Pancreas (tissue), 10 donors: ENCODE measurements around the gene AK8. TPM values are rescaled to one million over a fixed set of nuclear protein-coding genes. Genes with fewer than 3 reads are reported as not detected.

ENCODE experiments used
- ATAC-seq, 4 donors: fragments of 200-7000 bp; cut with Tn5 transposase; one replicate each; pipeline versions ENCODE4 v1.8.0 to v1.9.1; 2020; ENCODE audit warnings: mild to moderate bottlenecking in 4 of 4, moderate library complexity in 4 of 4
- DNase-seq, 6 donors: peaks; one replicate each; pipeline ENCODE4 v3.0.0-alpha.2; 2020
- FAIRE-seq: peaks from 2 replicates; lab custom pipeline; 2012; peaks lifted over from hg19 to GRCh38; lab: Jason Lieb, UNC
- H3K27ac ChIP-seq, 4 donors: fragments of 200-600 bp; sonication (generic); 1 replicate in 3 of 4; 2 replicates in 1 of 4; pipeline versions ENCODE4 v1.5.0 to v1.8.0; 2020
- H3K27me3 ChIP-seq, 4 donors: fragments of 200-600 bp; one replicate each; pipeline ENCODE4 v1.8.0; 2021
- H3K36me3 ChIP-seq, 3 donors: fragments of 200-600 bp; sonication (generic) in 1 of 3; one replicate each; pipeline versions ENCODE4 v1.5.0 to v1.8.0; 2020 to 2021
- H3K4me1 ChIP-seq, 3 donors: fragments of 200-600 bp; one replicate each; pipeline ENCODE4 v1.8.0; 2021
- H3K4me3 ChIP-seq, 4 donors: fragments of 200-600 bp; sonication (generic) in 2 of 4; one replicate each; pipeline versions ENCODE4 v1.5.0 to v1.8.0; 2020 to 2021
- H3K9me3 ChIP-seq, 4 donors: fragments of 200-600 bp; one replicate each; pipeline ENCODE4 v1.8.0; 2021
- WGBS, 2 donors: extraction: QIAGEN DNeasy Blood & Tissue Kit; methylation state at CpG; one replicate each; pipeline ENCODE4 v1.1.7; 2013; 5-methylcytosine and 5-hydroxymethylcytosine counted together
- intact Hi-C, 3 donors: fragments of 100-400 bp; cut with DNase I; formaldehyde crosslinking; loops; one replicate each; pipeline versions ENCODE4 v1.11.1 to v1.14.2; 2022
- polyA plus RNA-seq, 2 donors: library from polyadenylated mRNA; stranded (reverse); fragments of 200-250 nt; gene quantifications; one replicate each; pipeline ENCODE4 v1.2.3, GENCODE V29; 2013
- total RNA-seq, 6 donors: library from RNA; stranded (reverse); fragmentation: NEBNext Ultra II Directional in 4 of 6; extraction: Animal tissue kit (Norgen Biotek cat#: 25700) in 4 of 6; gene quantifications; one replicate each; pipeline versions ENCODE4 v1.2.1 to v1.2.4, GENCODE V29; 2021 to 2023
- TF ChIP-seq, protein P1 (sequence below), 4 donors: fragments of 200-600 bp; sonication (generic) in 3 of 4; IDR thresholded peaks; one replicate each; pipeline versions ENCODE4 v1.5.0 to v1.8.0; 2021; ENCODE audit warnings: antibody characterized with exemption in 4 of 4
- donor health status: healthy with polysubstance abuse.
- donor health status: DM: no; HTN: no; CAD: no; lungs with moderate emphysema.
- donor health status: DM: no; HTN: no; CAD: no.
- donor health status: control.
- donor health status: control.
- donor health status: Bipolar disorder and iron deficiency.
- donor health status: DM: yes; HTN: yes; CAD: no.
- donor health status: DM: no; HTN: no; CAD: no.
- donor health status: DM: no; HTN: no; CAD: no.
- donor health status: DM: yes; HTN: yes; CAD: no.

AK8 gene
- total and polyA plus RNA-seq, 8 donors, result 0.19 to 1.0 (median 0.67) TPM

DNA sequence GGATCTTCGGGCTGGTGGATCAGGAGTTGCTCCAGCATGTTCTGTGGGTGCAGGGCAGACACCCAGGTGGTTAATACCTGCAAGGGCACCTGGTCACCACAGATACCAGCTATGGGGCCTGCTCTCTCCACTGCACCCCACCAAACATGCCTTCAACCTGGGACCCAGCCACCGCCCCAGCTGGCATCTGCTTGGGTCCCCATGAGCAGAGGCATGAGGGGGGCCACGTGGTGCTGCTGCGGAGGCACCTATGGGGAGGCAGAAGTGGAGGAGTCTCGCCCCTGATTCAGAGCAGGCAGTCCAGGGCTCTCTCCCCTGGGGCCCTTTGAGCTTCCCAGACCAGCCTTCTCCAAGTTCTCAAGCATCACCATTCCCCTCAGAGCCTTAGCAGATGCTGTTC is 2.9 kb downstream of the AK8 start:
- no peaks in the 10 kb centered on the region for H3K27me3 ChIP-seq
- H3K36me3 ChIP-seq, result no peaks in the 10 kb centered on the region
- TF ChIP-seq, protein P1, sequence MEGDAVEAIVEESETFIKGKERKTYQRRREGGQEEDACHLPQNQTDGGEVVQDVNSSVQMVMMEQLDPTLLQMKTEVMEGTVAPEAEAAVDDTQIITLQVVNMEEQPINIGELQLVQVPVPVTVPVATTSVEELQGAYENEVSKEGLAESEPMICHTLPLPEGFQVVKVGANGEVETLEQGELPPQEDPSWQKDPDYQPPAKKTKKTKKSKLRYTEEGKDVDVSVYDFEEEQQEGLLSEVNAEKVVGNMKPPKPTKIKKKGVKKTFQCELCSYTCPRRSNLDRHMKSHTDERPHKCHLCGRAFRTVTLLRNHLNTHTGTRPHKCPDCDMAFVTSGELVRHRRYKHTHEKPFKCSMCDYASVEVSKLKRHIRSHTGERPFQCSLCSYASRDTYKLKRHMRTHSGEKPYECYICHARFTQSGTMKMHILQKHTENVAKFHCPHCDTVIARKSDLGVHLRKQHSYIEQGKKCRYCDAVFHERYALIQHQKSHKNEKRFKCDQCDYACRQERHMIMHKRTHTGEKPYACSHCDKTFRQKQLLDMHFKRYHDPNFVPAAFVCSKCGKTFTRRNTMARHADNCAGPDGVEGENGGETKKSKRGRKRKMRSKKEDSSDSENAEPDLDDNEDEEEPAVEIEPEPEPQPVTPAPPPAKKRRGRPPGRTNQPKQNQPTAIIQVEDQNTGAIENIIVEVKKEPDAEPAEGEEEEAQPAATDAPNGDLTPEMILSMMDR (IDR thresholded peaks at IDR 0.05), result no peak
- DNase-seq (no peak), FAIRE-seq (no peak), ATAC-seq (no peak)
- 71 to 82% methylated on average over 5 of the region's 5 CpGs for WGBS, 2 donors
- H3K27ac ChIP-seq, result no peak overlapping the region
- no peaks in the 10 kb centered on the region for H3K9me3 ChIP-seq
- intact Hi-C loops, result no loop called here
- no peak overlapping the region for H3K4me3 ChIP-seq
- H3K4me1 ChIP-seq, result peaks cover 0 to 4% (median 0%) of the 10 kb centered on the region in 3 donors

DNA sequence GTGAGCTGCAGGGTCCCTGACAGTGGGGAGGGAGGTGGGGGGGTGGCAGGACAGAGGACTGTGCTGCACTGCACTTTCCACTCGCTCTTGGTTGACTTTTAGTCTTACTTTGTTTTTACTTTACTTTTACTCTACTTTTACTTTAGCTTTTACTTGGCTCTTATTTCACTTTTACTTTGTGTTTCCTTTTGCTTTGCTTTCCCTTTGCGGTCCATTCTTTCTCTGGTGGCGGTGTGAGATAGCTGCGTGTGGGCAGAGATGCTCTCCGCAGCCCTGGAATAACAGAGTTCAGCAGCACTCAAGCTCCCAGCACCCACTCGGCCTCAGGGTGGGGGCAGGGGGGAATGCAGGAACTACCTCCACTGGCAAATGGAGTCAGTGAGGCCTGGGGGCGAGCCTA is 4.7 kb downstream of the AK8 start:
- 78 to 89% methylated on average over 7 of the region's 7 CpGs for WGBS, 2 donors

DNA sequence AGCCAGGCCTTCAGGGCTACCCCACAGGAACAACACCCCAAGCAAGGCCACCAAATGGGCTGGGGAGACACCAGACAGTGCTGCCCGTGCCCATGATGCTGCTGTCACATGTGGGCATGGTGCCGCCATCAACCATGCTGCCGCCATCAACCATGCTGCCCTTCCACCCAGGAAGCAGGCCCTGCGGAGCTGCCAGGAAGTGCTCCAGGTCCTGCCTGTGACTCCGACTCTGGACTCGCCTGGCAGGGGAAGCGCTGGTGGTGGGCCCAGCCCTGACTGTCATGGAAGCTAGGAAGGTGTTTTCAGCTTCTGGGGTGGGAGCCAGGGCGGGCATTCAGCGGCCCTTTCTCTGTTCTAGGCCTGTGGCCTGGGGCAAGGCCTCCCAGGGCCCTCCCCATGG is 8.8 kb downstream of the AK8 start:
- WGBS, 2 donors, result 90 to 96% methylated on average over 9 of the region's 9 CpGs
- DNase-seq, result no peak

More for the DNA sequence above, 4.7 kb downstream of the AK8 start:
- Histone ChIP-seq H3K36me3 (no peaks in the 10 kb centered on the region), H3K4me3 (no peak overlapping the region), H3K27ac (no peak overlapping the region), H3K4me1 (peaks cover 0 to 4% (median 0%) of the 10 kb centered on the region in 3 donors), H3K9me3 (no peaks in the 10 kb centered on the region), H3K27me3 (no peaks in the 10 kb centered on the region)
- FAIRE-seq (no peak), ATAC-seq (no peak), DNase-seq (no peak)
- TF ChIP-seq, protein P1 (IDR thresholded peaks at IDR 0.05), result no peak
- intact Hi-C loops, result no loop called here

DNA sequence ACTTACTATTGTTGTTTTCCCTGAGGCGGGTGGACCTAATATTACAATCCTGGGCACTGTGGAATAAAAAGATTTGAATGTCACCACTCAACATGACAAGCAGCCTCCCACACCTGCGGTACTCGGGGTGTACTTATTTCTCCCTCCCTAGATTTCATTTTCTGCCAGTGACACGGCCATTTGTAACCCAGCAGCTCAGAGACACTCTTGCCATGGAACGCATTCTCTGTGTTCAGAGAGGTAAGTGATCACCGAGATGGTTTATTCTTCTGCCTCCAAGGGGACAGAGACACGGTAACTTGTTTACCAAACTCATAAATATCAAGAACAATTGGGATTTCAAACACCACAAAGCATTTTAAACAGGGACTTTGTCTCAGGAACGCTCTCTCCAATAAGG is 11.2 kb downstream of the AK8 start:
- no peak overlapping the region for H3K27ac ChIP-seq
- no peak for ATAC-seq
- no peaks in the 10 kb centered on the region for H3K36me3 ChIP-seq
- FAIRE-seq, result no peak
- DNase-seq, result peak in 1 of 6 donors; percentile 0
- TF ChIP-seq, protein P1 (IDR thresholded peaks at IDR 0.05), result no peak
- H3K4me1 ChIP-seq, result no peaks in the 10 kb centered on the region
- 81 to 83% methylated on average over 8 of the region's 8 CpGs for WGBS, 2 donors
- H3K9me3 ChIP-seq, result no peaks in the 10 kb centered on the region
- H3K4me3 ChIP-seq, result no peak overlapping the region
- no peaks in the 10 kb centered on the region for H3K27me3 ChIP-seq
- intact Hi-C loops, result no loop called here

More for the DNA sequence above, 8.8 kb downstream of the AK8 start:
- intact Hi-C loops, result no loop called here
- Histone ChIP-seq H3K27me3 (no peaks in the 10 kb centered on the region), H3K36me3 (no peaks in the 10 kb centered on the region), H3K27ac (no peak overlapping the region), H3K4me1 (no peaks in the 10 kb centered on the region), H3K9me3 (no peaks in the 10 kb centered on the region), H3K4me3 (no peak overlapping the region)
- TF ChIP-seq, protein P1 (IDR thresholded peaks at IDR 0.05), result no peak
- ATAC-seq (no peak), FAIRE-seq (no peak)

DNA sequence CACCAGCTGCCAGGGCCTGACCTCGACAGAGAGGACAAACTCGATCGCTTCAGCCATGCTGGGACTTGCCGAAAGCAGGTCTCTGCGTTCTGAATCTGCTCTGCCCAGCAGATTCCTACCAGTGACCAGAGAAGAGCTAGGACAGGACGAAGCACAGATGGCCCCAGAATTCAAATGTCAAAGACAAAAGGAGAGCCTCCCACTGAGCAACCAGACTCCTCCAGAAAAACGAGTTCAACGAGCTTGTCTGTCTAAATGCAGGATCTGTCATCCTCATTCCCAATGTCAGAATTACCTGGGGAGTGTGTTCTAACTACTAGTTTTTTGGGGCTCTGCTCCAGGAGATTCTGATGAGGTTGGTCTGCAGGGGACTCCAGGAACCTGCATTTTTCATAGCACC is 13.4 kb downstream of the AK8 start:
- Histone ChIP-seq H3K27me3 (no peaks in the 10 kb centered on the region), H3K27ac (no peak overlapping the region), H3K4me1 (no peaks in the 10 kb centered on the region), H3K36me3 (no peaks in the 10 kb centered on the region), H3K9me3 (no peaks in the 10 kb centered on the region), H3K4me3 (no peak overlapping the region)
- intact Hi-C loops, result no loop called here
- no peak for DNase-seq
- ATAC-seq, result no peak
- TF ChIP-seq, protein P1 (IDR thresholded peaks at IDR 0.05), result no peak
- 65 to 70% methylated on average over 8 of the region's 8 CpGs for WGBS, 2 donors
- FAIRE-seq, result no peak
